ENCODE results near the gene UBE2L5.
A peak's percentile ranks its signal among the peaks of the same experiment; 100 is the strongest.

DNA sequence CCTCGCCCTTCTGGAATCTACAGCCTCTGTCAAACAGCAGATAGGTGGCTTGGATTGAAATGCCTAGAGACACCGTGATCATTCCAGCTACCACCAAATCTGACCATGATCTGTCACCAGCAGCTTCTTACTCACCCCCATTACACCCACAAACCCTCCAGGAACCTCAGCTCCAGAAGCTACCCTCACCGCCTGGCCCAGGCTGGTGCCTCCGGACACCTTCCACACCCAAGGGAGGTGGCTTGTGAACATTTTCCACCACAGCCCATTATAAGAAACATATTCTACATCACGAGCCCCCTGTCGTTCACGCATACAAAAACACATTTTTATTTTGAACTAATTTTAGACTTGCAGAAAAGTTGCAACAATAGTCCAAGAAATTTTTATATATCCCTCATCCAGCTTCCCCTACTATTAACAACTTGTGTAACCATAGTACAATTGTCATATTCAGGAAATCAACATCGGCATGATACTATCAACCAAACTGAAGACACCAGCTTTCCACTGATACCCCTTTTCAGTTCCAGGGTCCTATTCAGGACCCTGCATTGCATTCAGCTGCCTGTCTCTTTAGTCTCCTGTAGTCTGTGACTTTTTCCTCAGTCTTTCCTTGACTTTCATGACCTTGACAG is 15.4 kb upstream of the UBE2L5 start:
- TF ChIP-seq, protein P1, sequence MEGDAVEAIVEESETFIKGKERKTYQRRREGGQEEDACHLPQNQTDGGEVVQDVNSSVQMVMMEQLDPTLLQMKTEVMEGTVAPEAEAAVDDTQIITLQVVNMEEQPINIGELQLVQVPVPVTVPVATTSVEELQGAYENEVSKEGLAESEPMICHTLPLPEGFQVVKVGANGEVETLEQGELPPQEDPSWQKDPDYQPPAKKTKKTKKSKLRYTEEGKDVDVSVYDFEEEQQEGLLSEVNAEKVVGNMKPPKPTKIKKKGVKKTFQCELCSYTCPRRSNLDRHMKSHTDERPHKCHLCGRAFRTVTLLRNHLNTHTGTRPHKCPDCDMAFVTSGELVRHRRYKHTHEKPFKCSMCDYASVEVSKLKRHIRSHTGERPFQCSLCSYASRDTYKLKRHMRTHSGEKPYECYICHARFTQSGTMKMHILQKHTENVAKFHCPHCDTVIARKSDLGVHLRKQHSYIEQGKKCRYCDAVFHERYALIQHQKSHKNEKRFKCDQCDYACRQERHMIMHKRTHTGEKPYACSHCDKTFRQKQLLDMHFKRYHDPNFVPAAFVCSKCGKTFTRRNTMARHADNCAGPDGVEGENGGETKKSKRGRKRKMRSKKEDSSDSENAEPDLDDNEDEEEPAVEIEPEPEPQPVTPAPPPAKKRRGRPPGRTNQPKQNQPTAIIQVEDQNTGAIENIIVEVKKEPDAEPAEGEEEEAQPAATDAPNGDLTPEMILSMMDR (IDR thresholded peaks at IDR 0.05; ENCODE audit: low read length) = peak; percentile 36; the same call in 1 of the 2 replicates
- no peak for TF ChIP-seq EZH2 (IDR thresholded peaks at IDR 0.05; ENCODE audit: borderline replicate concordance, low read length)

Data from OCI-LY1 (cell line).